Kidney epithelial cell (primary cell): ENCODE data around the gene SAFB. TPM values are rescaled to one million over a fixed set of nuclear protein-coding genes. Genes with fewer than 3 reads are reported as not detected.

Experiments used
- DNase-seq: peaks from one replicate; pipeline ENCODE4 v3.0.0-alpha.2; 2010; ENCODE audit warnings: low read depth
- H3K27me3 ChIP-seq: 2 replicates; pipeline ENCODE4 v1.6.0; 2011; ENCODE audit warnings: low read length; ENCODE audit not compliant: control insufficient read depth, insufficient read depth
- H3K36me3 ChIP-seq: 2 replicates; pipeline ENCODE4 v1.5.1; 2011; ENCODE audit warnings: low read length; ENCODE audit not compliant: control insufficient read depth, insufficient read depth
- H3K4me3 ChIP-seq: 2 replicates; pipeline ENCODE4 v1.5.1; 2011; ENCODE audit warnings: low read depth, mild to moderate bottlenecking, control low read depth, low read length
- CTCF ChIP-seq: IDR thresholded peaks from 2 replicates; pipeline ENCODE4 v1.5.1; 2011; ENCODE audit warnings: mild to moderate bottlenecking, moderate library complexity, low read length, control low read depth, inconsistent platforms; ENCODE audit not compliant: insufficient read depth, poor library complexity, severe bottlenecking
- total RNA-seq: library from RNA; depleted of rRNA; stranded (reverse); fragments of >200 nt; gene quantifications from 2 replicates; pipeline ENCODE4 v1.2.3, GENCODE V29; 2015

SAFB gene
- total RNA-seq, result 40.3 and 45.7 TPM in 2 replicates

GRCh38 chr19:5622465-5623396 lies at the start of gene SAFB, which contains the start of gene SAFB2:
Gene SAFB (plus strand): TSS chr19:5623083. CDS start chr19:5623206, 123 bp downstream.
Gene SAFB2 (minus strand): TSS chr19:5622776. CDS start chr19:5622715, 61 bp downstream.
- TF ChIP-seq CTCF, result no peak
- H3K4me3 ChIP-seq, result peak within 1 kb of the TSS; percentile 93
- peak; percentile 99 for DNase-seq
- H3K27me3 ChIP-seq, result no peaks in the 10 kb centered on the region
- peaks cover 3% of the 10 kb centered on the region for H3K36me3 ChIP-seq

- no peak overlapping the region for H3K4me3 ChIP-seq
- no peak for TF ChIP-seq CTCF
- DNase-seq, result no peak
- H3K27me3 ChIP-seq, result no peaks in the 10 kb centered on the region
- H3K36me3 ChIP-seq, result no peaks in the 10 kb centered on the region
Measured at GRCh38 chr19:5575590-5575989, 47.3 kb upstream of the SAFB start.

GRCh38 chr19:5578097-5578846 lies 44.6 kb upstream of the SAFB start:
- TF ChIP-seq CTCF, result peak; percentile 98
- no peaks in the 10 kb centered on the region for H3K36me3 ChIP-seq
- no peaks in the 10 kb centered on the region for H3K27me3 ChIP-seq
- no peak overlapping the region for H3K4me3 ChIP-seq
- DNase-seq, result no peak

GRCh38 chr19:5579286-5579685 lies 43.6 kb upstream of the SAFB start:
- H3K36me3 ChIP-seq, result no peaks in the 10 kb centered on the region
- no peak overlapping the region for H3K4me3 ChIP-seq
- DNase-seq, result no peak
- no peaks in the 10 kb centered on the region for H3K27me3 ChIP-seq
- TF ChIP-seq CTCF, result no peak

GRCh38 chr19:5579697-5580096 lies 43.2 kb upstream of the SAFB start:
- DNase-seq, result no peak
- no peak for TF ChIP-seq CTCF
- H3K27me3 ChIP-seq, result no peaks in the 10 kb centered on the region
- no peaks in the 10 kb centered on the region for H3K36me3 ChIP-seq
- no peak overlapping the region for H3K4me3 ChIP-seq
